Stomach (tissue), 4 donors: Measurements from ENCODE around the gene CDH26.

Experiments used
- CTCF ChIP-seq, 7 experiments: fragments of 450-650 bp in 4 of 7; fragments of 200-600 bp in 3 of 7; sonication (generic) in 3 of 7; IDR thresholded peaks; one replicate each; pipeline ENCODE4 v1.5.1; 2016 to 2019; ENCODE audit warnings: antibody characterized with exemption in 7 of 7, control low read depth in 2 of 7, mild to moderate bottlenecking in 1 of 7
- EP300 ChIP-seq: sonication (generic); formaldehyde crosslinking; IDR thresholded peaks from one replicate; pipeline ENCODE4 v1.6.1; 2017; ENCODE audit warnings: antibody characterized with exemption
- POLR2A ChIP-seq, 4 donors: fragments of 450-650 bp; IDR thresholded peaks; one replicate each; pipeline ENCODE4 v1.6.1; 2016; ENCODE audit warnings: antibody characterized with exemption in 4 of 4, control low read depth in 2 of 4, mild to moderate bottlenecking in 1 of 4, moderate library complexity in 1 of 4

DNA sequence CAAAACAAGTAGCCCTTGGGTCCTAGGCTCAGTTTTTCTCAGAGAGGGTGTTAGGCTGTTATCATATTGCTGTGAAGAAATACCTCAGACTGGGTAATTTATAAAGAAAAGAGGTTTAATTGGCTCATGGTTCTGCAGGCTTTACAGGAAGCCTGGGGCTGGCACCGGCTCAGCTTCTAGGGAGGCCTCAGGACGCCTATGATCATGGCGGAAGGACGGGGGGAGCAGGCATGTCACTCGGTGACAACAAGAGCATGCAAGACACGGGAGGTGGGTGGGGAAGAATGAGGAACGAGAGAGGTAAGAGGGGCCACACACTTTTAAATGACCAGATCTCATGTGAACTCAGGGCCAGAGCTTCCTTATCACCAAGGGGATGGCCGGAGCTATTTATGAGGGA is 26.9 kb downstream of the CDH26 start:
- TF ChIP-seq CTCF (IDR thresholded peaks at IDR 0.05) (no peak), EP300 (no peak), POLR2A (IDR thresholded peaks at IDR 0.05) (no peak)
